HG02885 (cell line): ENCODE data around the gene TFCP2L1.

Source experiments
- ATAC-seq: cut with Tn5 transposase; IDR thresholded peaks from one replicate; pipeline ENCODE4 v1.9.1; 2021; ENCODE audit warnings: mild to moderate bottlenecking; ENCODE audit not compliant: unreplicated experiment, poor library complexity

TFCP2L1 gene

GRCh38 chr2:121245120-121245820, 39.7 kb downstream of the TFCP2L1 start:
- no peak for ATAC-seq

GRCh38 chr2:121244616-121245015, 40.4 kb downstream of the TFCP2L1 start:
- no peak for ATAC-seq

- no peak for ATAC-seq
Observed at GRCh38 chr2:121243821-121244460, 41.1 kb downstream of the TFCP2L1 start.

- ATAC-seq, result no peak
Observed at GRCh38 chr2:121242976-121243375, 42.0 kb downstream of the TFCP2L1 start.

- ATAC-seq, result no peak
Observed at GRCh38 chr2:121242175-121242875, 42.7 kb downstream of the TFCP2L1 start.

- no peak for ATAC-seq
Observed at GRCh38 chr2:121241466-121241865, 43.5 kb downstream of the TFCP2L1 start.

GRCh38 chr2:121240436-121240835, 44.6 kb downstream of the TFCP2L1 start:
- ATAC-seq, result no peak

- ATAC-seq, result no peak
Observed at GRCh38 chr2:121239969-121240368, 45.0 kb downstream of the TFCP2L1 start.

- no peak for ATAC-seq
Observed at GRCh38 chr2:121239471-121239870, 45.5 kb downstream of the TFCP2L1 start.

- ATAC-seq, result no peak
Observed at GRCh38 chr2:121238828-121239227, 46.2 kb downstream of the TFCP2L1 start.

- no peak for ATAC-seq
Observed at GRCh38 chr2:121237980-121238665, 46.9 kb downstream of the TFCP2L1 start.

- ATAC-seq, result no peak
Observed at GRCh38 chr2:121237336-121237979, 47.5 kb downstream of the TFCP2L1 start.

- no peak for ATAC-seq
Observed at GRCh38 chr2:121236650-121237180, 48.3 kb downstream of the TFCP2L1 start.

GRCh38 chr2:121236101-121236640, 48.8 kb downstream of the TFCP2L1 start:
- no peak for ATAC-seq

- ATAC-seq, result no peak
Observed at GRCh38 chr2:121235542-121235941, 49.5 kb downstream of the TFCP2L1 start.

- ATAC-seq, result no peak
Observed at GRCh38 chr2:121234791-121235190, 50.2 kb downstream of the TFCP2L1 start.

- ATAC-seq, result no peak
Observed at GRCh38 chr2:121234144-121234543, 50.9 kb downstream of the TFCP2L1 start.

- ATAC-seq, result no peak
Observed at GRCh38 chr2:121233486-121234110, 51.4 kb downstream of the TFCP2L1 start.

GRCh38 chr2:121232626-121233265, 52.3 kb downstream of the TFCP2L1 start:
- ATAC-seq, result no peak
